GM19099 (cell line): ENCODE results near the gene COL8A2.

ENCODE experiments used
- POLR2A ChIP-seq: IDR thresholded peaks from 3 replicates; pipeline ENCODE4 v1.6.1; 2011; ENCODE audit warnings: low read depth; ENCODE audit not compliant: insufficient read length; ENCODE audit errors: extremely low read depth

The COL8A2 gene

DNA sequence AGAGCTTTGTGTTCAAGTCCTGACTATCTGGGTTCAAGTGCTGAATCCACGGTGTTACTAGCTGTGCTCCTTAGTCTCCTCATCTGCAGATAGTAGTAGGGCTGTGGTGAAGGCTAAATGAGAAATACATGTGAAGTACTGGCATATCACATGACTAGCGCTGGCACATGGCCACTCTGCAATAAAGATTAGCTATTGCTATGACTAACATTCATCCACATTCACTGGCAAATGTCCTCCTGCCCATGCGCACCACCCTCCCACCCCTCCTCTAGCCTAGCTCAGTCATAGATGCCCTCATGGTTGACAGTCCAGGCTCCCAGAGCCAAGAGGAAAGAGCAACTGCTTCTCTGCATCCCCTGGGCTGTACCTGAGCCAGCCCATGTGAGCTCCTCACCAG, 8.5 kb upstream of the COL8A2 start:
- TF ChIP-seq POLR2A: no peak

DNA sequence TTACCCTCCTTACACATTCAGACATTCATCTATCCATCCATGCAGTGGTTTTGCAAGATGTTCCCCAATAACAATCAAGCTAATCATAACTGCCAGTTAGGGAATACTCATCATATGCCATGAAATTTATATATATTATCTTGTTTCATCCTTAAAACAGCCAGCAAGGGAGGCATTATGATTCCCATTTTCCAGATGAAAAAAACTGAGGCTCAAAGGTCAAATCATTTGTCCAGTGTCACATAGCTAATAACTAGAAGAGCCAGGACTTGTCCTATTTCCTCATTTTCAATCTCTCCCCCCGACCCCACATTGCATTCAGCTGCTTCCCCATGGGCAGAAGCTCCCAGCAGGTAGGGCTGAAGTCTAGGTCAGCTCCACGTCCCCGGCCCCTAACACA, 7.0 kb upstream of the COL8A2 start:
- TF ChIP-seq POLR2A: no peak

DNA sequence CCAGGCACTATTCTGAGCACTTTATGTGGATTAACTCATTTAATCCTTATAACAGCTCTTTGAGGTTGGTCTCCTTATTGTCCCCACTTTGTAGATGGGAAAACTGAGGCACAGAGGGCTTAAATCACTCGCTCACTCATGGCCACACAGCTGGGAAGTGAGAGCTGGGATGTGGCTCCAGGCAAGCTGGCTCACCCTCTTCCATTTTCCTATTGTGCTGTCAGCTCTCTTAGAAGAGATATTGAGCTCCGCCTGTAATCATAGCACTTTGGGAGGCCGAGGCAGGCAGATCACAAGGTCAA, 3.8 kb upstream of the COL8A2 start:
- no peak for TF ChIP-seq POLR2A

DNA sequence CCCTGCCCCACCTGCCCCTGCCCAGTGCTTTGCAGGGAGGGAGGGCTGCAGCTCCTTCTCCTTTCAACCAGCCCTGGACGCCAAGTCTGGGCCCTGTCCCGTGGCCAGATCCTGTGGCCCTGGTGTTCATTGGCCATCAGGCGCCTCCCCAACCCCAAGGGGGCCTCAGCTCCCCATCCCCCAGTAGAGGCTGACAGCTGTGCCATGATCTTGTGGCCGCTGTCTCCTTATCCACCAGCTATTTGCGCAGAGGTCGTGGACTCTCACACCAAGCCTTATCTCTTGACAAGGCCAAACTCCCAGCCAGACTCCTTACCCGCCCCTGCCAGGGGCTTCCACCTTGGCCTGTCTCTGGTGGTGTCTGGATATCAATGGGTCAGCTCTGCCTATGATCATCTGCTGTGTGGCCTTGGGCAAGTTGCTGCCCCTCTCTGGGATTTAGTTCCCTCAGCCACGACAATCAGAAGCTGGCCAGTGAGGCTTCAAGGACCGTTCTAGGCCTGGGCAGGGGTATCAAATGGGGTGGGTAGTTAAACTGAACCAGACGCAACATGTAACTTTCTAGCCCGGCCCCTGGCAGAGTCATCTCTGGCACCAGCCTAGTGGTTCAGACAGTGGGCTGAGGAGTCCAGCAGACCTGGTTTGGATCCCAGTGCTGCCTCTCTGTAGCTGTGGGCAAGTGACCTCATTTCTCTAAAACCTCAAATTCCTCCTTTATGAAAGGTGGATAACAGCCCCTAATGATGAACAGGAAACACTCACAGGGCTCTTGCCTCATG, 3.3 kb upstream of the COL8A2 start:
- no peak for TF ChIP-seq POLR2A

DNA sequence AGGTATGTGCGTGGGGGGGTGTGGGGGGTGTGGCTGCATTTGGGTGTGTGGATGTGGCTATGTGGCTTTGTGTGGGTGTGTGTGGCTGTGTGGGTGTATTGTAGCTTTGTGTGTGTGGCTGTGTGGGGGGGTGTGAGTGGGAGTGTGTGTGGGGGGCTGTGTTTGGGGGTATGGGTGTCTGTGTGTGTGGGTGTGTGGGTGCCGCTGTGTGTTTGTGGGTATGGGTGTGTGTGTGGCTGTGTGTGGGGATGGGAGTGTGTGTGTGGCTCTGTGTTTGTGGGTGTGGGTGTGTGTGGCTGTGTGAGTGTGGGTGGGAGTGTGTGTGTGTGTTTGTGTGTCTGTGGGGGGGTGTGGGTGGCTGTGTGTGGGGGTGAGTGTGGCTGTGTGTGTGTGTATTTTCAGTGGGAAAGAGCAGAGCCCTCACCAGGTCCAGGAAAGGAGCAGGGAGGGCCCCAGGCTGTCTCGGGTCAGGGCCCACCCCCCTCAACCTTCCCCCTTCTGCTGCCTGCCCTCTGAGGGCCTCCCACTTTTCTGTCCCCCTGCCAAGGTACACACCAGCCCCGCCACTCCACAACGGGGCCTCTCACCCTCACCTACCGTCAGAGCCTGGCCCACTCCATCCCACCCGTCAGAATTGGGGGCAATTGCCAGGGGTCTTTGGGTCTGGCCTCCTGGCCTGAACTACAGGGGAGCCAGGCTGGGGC, 1.9 kb upstream of the COL8A2 start:
- TF ChIP-seq POLR2A: no peak

DNA sequence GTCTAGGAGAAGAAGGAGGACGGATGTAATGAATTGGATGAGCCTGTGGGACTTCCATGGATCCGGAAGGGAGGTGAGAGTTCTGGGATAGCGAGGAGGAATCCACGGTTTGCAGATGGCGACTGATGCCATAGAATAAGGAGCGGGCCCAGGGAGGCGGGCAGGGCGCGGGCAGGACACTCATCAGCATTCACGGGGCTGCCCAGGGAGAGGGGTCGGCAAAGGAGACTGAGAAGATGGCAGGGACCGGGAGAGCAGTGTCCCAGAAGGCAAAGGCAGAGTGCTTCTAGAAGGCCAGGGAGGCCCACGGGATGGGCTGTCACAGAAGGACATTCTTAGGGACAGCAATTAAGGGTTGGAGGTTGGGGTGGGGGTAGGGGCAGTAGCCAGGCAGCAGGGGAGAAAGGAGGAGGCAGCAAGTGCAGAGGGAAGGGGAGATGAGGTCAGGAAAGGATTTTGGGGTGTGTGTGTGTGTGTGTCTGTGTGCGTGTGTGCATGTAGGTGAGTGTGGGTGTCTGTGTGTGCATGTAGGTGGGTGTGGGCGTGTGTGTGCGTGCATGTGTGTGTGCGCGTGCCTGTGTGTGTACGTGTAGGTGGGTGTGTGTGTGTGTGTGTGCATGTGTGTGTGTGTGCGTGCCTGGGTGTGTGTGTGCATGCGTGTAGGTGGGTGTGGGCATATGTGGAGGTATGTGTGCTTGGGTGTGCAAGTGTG, 1.1 kb upstream of the COL8A2 start:
- TF ChIP-seq POLR2A: no peak

DNA sequence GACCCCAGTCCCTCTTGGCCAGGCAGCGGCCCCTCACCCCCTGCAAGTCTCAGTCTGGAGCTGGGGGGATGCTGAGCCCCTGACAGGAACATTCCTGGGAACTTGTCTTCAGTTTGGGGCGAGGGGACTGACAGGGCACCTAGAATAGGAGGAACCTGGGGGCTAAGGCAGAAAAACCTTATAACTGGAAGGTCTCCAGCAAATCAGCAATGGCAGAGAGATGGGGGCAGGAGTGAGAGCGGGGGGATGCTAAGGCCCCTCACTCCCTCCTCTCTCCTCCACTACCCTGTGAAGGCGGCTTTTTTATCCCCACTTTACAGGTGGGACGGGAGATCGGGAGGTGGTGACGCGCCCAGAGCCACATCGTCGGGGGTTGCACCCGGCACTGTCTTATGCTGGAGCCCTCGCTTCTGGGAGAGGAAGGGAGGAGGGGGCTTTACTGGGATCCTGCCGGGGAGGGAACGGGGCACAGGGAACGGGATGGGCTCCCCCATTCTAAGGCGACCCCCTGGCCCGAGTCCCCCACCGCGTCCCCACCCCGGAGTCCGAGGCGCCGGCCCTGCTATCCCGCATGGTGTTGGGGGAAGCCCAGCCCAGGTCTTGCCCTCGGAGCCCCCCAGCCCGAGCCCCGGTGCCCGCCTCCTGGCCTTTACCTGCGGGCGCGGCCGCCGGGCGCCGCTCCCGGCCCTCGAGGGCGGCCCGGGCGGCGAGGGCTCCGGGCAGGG, 456 bp downstream of the COL8A2 start:
- TF ChIP-seq POLR2A: no peak

DNA sequence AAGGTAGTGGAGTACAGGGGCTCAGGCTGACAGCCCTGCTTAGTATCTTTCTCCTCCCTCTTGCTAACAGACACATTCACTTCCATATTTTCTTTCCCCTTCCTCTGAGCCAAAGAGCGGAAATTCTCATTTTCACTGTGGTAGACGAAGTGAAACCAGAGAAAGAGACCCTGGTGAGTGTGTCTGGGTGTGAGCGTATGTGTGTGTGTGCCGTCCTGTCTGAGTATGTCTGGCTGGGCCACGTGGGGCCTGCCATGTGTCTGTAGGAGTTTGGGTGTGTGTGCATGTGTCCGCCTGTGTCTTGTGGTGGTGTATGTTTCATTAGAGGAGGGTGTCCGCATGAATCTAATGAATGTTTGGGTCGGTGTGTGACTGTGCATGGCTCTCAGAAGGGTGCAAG, 1.7 kb downstream of the COL8A2 start:
- no peak for TF ChIP-seq POLR2A

DNA sequence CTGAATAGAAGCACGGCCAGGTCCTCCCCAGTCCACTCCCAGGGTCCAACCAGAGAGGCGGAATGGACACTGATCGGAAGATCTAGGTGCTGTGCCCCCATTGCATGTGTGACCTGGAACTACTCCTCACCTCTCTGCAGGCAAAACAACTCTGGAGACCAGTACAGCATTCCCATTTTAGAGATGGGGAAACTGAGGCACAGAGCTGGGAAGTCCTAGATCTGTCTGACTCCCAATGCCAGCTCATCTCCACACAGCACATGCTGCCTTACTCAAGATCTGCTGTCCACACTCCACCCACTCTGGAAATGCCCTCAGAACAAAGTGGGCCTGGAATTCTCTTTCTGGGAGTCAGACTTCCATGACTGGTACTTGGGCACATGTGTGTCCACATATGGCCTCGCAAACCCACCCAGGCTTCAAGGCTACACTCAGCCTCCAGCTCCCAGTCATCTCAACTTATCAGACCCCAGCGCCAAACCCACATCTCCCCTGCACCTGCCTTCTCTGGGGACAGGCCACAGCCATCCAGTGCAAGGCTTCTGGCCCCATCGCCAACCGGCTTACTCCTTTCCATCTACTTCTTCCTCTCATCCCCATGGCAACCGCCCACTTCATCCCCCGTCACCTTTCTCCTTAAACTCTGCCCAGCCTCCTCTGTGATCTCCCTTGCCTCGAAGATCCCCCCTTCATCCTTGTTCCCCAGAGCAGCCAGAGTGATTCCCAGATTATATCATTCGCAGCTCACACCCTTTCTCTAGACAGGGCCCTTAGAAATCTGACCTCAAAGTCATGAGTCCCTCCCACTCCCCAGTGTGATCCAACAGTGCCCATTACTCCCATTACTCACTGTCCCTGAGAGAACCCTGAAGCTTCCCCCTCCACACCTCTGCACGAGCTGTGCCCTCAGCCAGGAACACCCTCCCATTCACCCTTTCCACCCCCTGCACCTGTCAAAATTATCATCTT, 2.7 kb downstream of the COL8A2 start:
- no peak for TF ChIP-seq POLR2A

DNA sequence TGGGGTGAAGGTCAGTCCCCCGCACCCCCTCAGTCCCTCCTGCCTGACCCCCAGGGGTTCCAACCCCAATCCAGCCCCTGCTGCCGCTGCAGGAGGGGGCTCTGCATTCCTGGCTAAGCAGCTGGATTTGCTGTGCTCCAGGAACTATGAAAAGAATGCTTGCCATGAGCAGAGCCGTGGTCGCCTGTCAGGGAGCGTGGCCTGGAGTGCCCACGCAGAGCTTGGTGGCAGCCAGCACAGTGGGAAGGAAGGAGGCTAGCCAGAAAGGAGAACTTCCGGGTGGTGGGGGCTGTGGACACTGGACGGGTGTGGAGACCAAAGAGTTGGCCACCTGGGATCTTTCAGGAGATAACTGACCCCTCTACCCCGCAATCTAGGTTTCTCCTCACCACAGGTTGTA, 5.6 kb downstream of the COL8A2 start:
- no peak for TF ChIP-seq POLR2A

DNA sequence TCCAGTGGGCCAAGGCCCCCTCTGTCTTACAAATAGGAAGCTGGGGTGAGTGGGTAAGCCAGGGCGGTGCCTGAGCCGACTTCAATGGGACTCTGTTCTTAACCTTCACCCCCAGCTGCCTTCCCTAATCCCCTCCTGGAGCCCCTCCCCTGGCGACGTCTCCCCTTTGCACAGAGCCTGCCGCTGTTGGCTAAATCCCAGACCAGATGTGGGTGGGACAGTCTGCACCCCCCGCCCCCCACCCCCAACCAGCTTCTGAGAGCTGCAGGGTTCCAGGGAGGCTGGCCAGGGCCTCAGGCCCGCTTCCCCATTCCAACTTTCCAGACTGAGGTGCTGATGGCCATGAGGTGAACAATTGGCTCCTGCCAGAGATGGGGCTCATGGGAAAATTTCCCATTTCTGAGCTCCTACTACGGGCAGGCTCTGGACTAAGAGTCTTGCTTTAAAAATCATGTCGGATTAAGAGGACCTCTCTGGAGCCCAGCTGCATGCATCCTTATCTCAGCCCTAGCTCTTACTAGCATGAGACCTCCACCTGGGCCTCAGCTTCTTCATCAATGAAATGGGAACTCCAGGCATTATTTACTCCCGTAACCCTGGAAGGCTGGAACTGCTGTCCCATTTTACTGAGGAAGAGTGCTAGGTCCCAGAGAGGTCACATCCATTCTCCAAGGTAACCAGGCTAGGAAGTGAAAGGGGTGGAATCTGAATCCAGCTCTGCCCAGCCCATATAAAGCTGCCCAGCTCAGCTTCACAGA, 6.4 kb downstream of the COL8A2 start:
- no peak for TF ChIP-seq POLR2A

DNA sequence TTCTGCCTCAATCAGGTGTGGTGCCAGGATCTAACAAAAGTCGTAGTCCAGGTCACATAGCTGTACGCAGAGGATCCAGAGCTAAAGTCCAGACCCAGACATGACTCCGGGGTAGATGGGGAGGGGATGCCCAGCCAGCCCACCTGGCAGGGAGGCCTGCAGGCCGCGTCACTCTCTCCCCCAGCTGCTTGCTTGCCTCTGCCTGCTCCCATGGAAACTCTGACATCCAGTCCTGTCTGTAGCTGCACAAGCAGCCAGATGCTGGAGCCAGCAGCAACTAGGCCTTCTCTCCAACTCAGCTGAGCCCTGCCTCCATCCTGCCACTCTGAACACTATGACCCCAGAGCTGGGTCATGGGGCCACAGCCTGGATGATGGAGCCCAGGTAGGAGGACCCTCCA, 8.1 kb downstream of the COL8A2 start:
- no peak for TF ChIP-seq POLR2A

DNA sequence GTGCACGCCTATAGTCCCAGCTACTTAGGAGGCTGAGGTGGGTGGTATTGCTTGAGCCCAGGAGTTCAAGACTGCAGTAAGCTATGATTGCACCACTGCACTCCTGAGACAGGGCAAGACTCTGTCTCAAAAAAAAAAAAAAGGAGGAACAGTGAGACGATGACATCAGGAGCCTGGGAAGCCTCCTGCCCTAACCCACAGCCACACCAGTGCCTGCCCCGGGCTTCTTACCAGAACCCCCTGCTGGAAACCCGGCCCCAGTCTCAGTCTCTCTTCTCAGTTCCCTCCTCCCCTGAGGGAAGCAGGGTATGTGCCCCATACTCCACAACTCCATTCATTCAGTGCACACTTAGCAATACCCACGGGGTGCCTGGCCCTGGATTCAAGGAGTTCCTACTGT, 9.1 kb downstream of the COL8A2 start:
- no peak for TF ChIP-seq POLR2A
